Measurements from ENCODE around the gene CLCN3. TPM values are rescaled to one million over a fixed set of nuclear protein-coding genes. Genes with fewer than 3 reads are reported as not detected.
A peak's percentile ranks its signal among the peaks of the same experiment; 100 is the strongest.
"Not testable (repeated sequence)": the region's sequence is repeated elsewhere in the genome, so short reads cannot be mapped to it uniquely, and the experiment has no call there.

Gene CLCN3
- total and polyA plus RNA-seq, 4 experiments from 2014 or later = 6.2 to 37.7 (median 25.7) TPM

DNA sequence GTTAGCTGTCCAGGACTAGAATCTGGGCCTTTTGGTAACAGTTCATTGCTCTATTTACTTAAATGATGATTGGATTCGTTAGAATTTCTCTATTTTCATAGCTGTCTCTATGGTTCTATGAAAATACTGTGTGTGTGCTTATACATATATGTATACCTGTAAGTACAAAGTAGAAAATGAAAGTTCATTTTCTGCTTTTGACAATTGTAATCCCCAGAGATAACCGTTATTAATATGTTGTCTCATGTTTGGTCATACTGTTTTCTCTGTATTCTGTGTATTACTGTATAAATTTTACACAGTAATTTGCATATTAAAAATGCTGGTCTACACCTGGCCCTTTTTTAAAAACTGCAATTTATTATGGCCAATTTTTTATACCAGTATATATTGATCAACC lies 55.4 kb downstream of the CLCN3 start:
- intact Hi-C loops (cut with micrococcal nuclease) = no loop called here
- Mint-ChIP-seq H3K27me3 (no peaks in the 10 kb centered on the region), H3K4me1 (peaks cover 0 to 12% (median 4%) of the 10 kb centered on the region in 4 donors), H3K9me3 (no peaks in the 10 kb centered on the region), H3K36me3 (peaks cover 13 to 25% of the 10 kb centered on the region in 2 donors), H3K27ac (peak overlapping the region in 2 of 7 donors; percentile 24 to 64), H3K4me3 (no peak overlapping the region)
- Histone ChIP-seq H3K36me3 (ENCODE audit: insufficient read depth, low read length) (no peaks in the 10 kb centered on the region), H3K4me1 (ENCODE audit: insufficient read depth, low read length) (no peaks in the 10 kb centered on the region), H3K4me3 (ENCODE audit: low read length in 2 of 2) (no peak overlapping the region), H3K27ac (ENCODE audit: low read depth, low read length) (no peak overlapping the region), H3K27me3 (ENCODE audit: insufficient read depth, low read length) (no peaks in the 10 kb centered on the region), H3K9me3 (ENCODE audit: control insufficient read depth in 1 of 2, low read length in 2 of 2) (no peaks in the 10 kb centered on the region)
- CTCF ChIA-PET (ENCODE audit: partially characterized antibody) = no interaction called here
- no peak for DNase-seq
- POLR2A ChIA-PET (ENCODE audit: partially characterized antibody) = interaction anchor here (0.6 kb wide), 1 partner anchor 51 kb away, joined by 3 read pairs; no protein-coding TSS in a partner anchor

DNA sequence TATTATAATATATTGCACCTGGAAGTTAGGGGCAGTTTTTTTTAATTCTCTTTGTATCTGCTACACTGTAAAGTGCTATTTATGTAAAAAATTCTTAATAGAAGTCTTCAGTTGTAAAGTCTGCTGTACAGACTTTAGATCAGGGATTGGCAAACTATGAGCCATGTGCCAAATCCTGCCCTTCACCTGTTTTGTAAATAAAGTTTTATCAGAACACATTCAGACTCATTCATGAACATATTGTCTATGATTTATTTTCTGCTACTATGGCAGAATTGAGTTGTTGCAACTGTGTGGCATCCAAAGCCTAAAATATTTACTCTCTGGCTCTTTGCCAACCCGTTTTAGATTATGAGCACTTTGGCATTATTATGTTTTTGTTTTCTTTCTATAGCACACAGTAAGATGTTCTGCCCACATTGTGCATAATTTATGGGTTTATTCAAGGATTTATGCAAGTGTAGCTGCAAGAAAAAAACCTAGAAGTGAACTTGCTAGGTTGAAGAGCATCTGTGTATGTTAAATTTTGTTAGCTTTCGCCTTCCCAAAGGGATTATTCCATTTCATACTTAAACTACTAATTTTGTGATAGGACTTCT lies 56.9 kb downstream of the CLCN3 start:
- Mint-ChIP-seq H3K36me3 (peaks cover 14 to 18% of the 10 kb centered on the region in 2 donors), H3K27me3 (no peaks in the 10 kb centered on the region), H3K4me3 (no peak overlapping the region), H3K27ac (peak overlapping the region in 2 of 7 donors; percentile 25 to 58), H3K9me3 (no peaks in the 10 kb centered on the region), H3K4me1 (peaks cover 0 to 10% (median 4%) of the 10 kb centered on the region in 4 donors)
- no peaks in the 10 kb centered on the region for H3K27me3 ChIP-seq (ENCODE audit: insufficient read depth, low read length)
- no peak overlapping the region for H3K27ac ChIP-seq (ENCODE audit: low read depth, low read length)
- DNase-seq = no peak
- H3K4me3 ChIP-seq (ENCODE audit: low read length in 2 of 2) = no peak overlapping the region
- intact Hi-C loops (cut with micrococcal nuclease) = no loop called here
- no peaks in the 10 kb centered on the region for H3K9me3 ChIP-seq (ENCODE audit: control insufficient read depth in 1 of 2, low read length in 2 of 2)
- ChIA-PET POLR2A (ENCODE audit: partially characterized antibody) (no interaction called here), CTCF (ENCODE audit: partially characterized antibody) (no interaction called here)
- H3K4me1 ChIP-seq (ENCODE audit: insufficient read depth, low read length) = no peaks in the 10 kb centered on the region
- no peaks in the 10 kb centered on the region for H3K36me3 ChIP-seq (ENCODE audit: insufficient read depth, low read length)

DNA sequence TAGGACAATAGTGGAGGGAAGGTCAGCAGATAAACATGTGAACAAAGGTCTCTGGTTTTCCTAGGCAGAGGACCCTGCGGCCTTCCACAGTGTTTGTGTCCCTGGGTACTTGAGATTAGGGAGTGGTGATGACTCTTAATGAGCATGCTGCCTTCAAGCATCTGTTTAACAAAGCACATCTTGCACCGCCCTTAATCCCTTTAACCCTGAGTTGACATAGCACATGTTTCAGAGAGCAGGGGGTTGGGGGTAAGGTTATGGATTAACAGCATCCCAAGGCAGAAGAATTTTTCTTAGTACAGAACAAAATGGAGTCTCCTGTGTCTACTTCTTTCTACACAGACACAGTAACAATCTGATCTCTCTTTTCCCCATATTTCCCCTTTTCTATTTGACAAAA lies 58.1 kb downstream of the CLCN3 start:
- CTCF ChIA-PET (ENCODE audit: partially characterized antibody); H3K4me3 ChIP-seq (ENCODE audit: low read length in 2 of 2); H3K27ac Mint-ChIP-seq; H3K4me1 Mint-ChIP-seq; H3K9me3 ChIP-seq (ENCODE audit: control insufficient read depth in 1 of 2, low read length in 2 of 2); H3K27me3 ChIP-seq (ENCODE audit: insufficient read depth, low read length); H3K4me1 ChIP-seq (ENCODE audit: insufficient read depth, low read length); intact Hi-C loops (cut with micrococcal nuclease); H3K4me3 Mint-ChIP-seq; POLR2A ChIA-PET (ENCODE audit: partially characterized antibody); H3K27ac ChIP-seq (ENCODE audit: low read depth, low read length); DNase-seq; H3K27me3 Mint-ChIP-seq; H3K9me3 Mint-ChIP-seq; H3K36me3 ChIP-seq (ENCODE audit: insufficient read depth, low read length): not testable (repeated sequence)
- H3K36me3 Mint-ChIP-seq = peaks cover 18% of the 10 kb centered on the region in 2 donors

DNA sequence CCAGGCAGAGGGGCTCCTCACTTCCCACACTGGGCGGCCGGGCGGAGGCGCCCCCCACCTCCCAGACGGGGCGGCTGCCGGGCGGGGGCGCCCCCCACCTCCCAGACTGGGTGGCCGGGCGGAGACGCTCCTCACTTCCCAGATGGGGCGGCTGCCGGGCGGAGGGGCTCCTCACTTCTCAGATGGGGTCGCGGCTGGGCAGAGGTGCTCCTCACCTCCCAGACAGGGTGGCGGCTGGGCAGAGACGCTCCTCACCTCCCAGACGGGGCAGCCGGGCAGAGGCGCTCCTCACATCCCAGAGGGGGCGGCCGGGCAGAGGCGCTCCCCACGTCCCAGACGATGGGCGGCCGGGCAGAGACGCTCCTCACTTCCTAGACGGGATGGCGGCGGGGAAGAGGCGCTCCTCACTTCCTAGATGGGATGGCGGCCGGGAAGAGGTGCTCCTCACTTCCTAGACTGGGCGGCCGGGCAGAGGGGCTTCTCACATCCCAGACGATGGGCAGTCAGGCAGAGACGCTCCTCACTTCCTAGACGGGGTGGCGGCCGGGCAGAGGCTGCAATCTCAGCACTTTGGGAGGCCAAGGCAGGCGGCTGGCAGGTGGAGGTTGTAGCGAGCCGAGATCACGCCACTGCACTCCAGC lies 58.7 kb downstream of the CLCN3 start:
- H3K4me3 ChIP-seq (ENCODE audit: low read length in 2 of 2); H3K27me3 ChIP-seq (ENCODE audit: insufficient read depth, low read length); DNase-seq; H3K27ac Mint-ChIP-seq; H3K9me3 Mint-ChIP-seq; H3K4me1 Mint-ChIP-seq; H3K4me1 ChIP-seq (ENCODE audit: insufficient read depth, low read length); H3K9me3 ChIP-seq (ENCODE audit: control insufficient read depth in 1 of 2, low read length in 2 of 2); H3K27ac ChIP-seq (ENCODE audit: low read depth, low read length); H3K27me3 Mint-ChIP-seq; POLR2A ChIA-PET (ENCODE audit: partially characterized antibody); CTCF ChIA-PET (ENCODE audit: partially characterized antibody); H3K36me3 ChIP-seq (ENCODE audit: insufficient read depth, low read length); intact Hi-C loops (cut with micrococcal nuclease); H3K4me3 Mint-ChIP-seq: not testable (repeated sequence)
- peaks cover 21% of the 10 kb centered on the region in 2 donors for H3K36me3 Mint-ChIP-seq

DNA sequence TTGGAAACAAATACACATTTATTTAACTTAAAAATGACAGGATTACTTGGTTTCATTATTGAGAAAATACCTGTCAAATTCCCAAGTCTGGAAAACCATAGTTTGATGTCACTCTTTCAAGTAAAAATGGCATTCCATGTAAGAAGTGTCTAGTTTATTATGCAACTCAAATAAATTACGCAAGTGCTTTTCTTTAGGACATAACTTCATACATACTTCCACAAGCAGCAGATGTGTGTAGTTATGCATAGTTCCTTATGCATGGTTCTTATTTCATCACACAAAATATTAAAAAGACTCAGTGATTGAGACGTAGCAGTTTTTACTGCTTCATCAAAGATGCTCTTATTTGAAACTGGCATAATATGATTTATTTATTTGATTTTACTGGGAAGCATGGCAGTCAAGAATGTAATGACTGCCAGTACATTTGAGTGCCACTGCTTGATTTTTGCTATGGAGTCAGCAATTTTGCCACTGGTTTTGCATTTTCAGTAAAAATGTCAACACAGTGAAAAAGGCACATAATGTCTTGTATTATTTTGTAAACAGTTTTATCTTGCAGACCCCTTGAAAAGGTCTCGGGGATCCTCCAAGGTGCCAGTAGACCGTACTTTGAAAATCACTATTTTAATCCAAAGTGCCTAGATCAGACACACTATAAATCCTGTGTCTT lies 62.1 kb downstream of the CLCN3 start:
- Mint-ChIP-seq H3K4me1 (peaks cover 0 to 5% (median 2%) of the 10 kb centered on the region in 4 donors), H3K27ac (no peak overlapping the region), H3K4me3 (no peak overlapping the region), H3K36me3 (peaks cover 26 to 45% of the 10 kb centered on the region in 2 donors), H3K9me3 (no peaks in the 10 kb centered on the region), H3K27me3 (no peaks in the 10 kb centered on the region)
- no peaks in the 10 kb centered on the region for H3K9me3 ChIP-seq (ENCODE audit: control insufficient read depth in 1 of 2, low read length in 2 of 2)
- H3K4me1 ChIP-seq (ENCODE audit: insufficient read depth, low read length) = no peaks in the 10 kb centered on the region
- H3K27me3 ChIP-seq (ENCODE audit: insufficient read depth, low read length) = no peaks in the 10 kb centered on the region
- no peak overlapping the region for H3K4me3 ChIP-seq (ENCODE audit: low read length in 2 of 2)
- H3K36me3 ChIP-seq (ENCODE audit: insufficient read depth, low read length) = peaks cover 5% of the 10 kb centered on the region
- CTCF ChIA-PET (ENCODE audit: partially characterized antibody) = interaction anchor here (1.3 kb wide), 1 partner anchor 10 kb away, joined by 3 read pairs; no protein-coding TSS in a partner anchor
- POLR2A ChIA-PET (ENCODE audit: partially characterized antibody) = no interaction called here
- DNase-seq = no peak
- intact Hi-C loops (cut with micrococcal nuclease) = no loop called here
- no peak overlapping the region for H3K27ac ChIP-seq (ENCODE audit: low read depth, low read length)

DNA sequence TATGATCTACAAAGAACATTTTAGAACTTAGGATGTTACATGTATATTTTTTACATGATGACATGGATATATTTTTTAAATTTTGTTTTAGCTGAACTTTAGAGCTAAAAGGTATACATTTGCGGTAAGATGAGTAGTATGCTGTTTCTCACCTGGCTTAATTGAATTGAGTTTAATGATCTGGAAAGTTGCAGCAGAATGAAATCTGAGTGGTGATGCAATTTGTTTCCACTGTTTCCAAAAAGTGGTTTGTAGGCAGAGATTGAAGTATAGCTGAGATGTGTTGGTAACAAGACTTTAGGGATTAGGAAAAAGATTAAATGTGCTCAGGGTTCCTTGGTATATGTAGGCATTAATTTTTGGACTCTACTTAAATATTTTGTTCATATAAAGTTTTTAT lies 69.3 kb downstream of the CLCN3 start:
- peaks cover 34 to 49% of the 10 kb centered on the region in 2 donors for H3K36me3 Mint-ChIP-seq
- DNase-seq = no peak
- no peaks in the 10 kb centered on the region for H3K27me3 Mint-ChIP-seq
- H3K27me3 ChIP-seq (ENCODE audit: insufficient read depth, low read length) = no peaks in the 10 kb centered on the region
- H3K4me3 Mint-ChIP-seq = no peak overlapping the region
- H3K9me3 ChIP-seq (ENCODE audit: control insufficient read depth in 1 of 2, low read length in 2 of 2) = no peaks in the 10 kb centered on the region
- no peaks in the 10 kb centered on the region for H3K4me1 ChIP-seq (ENCODE audit: insufficient read depth, low read length)
- H3K4me1 Mint-ChIP-seq = peaks cover 5 to 9% (median 7%) of the 10 kb centered on the region in 4 donors
- H3K9me3 Mint-ChIP-seq = no peaks in the 10 kb centered on the region
- no peak overlapping the region for H3K27ac Mint-ChIP-seq
- CTCF ChIA-PET (ENCODE audit: partially characterized antibody) = interaction anchor here (1.5 kb wide), 1 partner anchor 77 kb away, joined by 4 read pairs; the partner anchor contains the start of gene NEK1
- no peak overlapping the region for H3K27ac ChIP-seq (ENCODE audit: low read depth, low read length)
- H3K36me3 ChIP-seq (ENCODE audit: insufficient read depth, low read length) = peaks cover 6% of the 10 kb centered on the region
- POLR2A ChIA-PET (ENCODE audit: partially characterized antibody) = no interaction called here
- no peak overlapping the region for H3K4me3 ChIP-seq (ENCODE audit: low read length in 2 of 2)
- intact Hi-C loops (cut with micrococcal nuclease) = no loop called here

DNA sequence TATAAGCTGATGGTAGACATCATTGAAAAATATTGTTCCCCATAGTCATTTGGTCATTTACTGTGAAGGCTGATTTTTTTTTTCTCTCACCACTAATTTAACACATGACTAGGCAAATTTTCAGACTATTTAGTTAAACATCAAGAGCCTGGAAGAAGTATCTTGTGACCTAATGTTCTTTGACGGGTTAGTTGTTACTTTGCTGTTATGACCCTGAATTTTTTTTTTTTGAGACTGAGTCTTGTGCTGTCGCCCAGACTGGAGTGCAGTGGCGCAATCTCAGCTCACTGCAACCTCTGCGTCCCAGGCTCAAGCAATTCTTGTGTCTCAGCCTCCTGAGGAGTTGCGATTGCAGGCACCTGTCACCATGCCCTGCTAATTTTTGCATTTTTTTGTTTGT lies 70.4 kb downstream of the CLCN3 start:
- Histone ChIP-seq H3K27me3 (ENCODE audit: insufficient read depth, low read length) (no peaks in the 10 kb centered on the region), H3K9me3 (ENCODE audit: control insufficient read depth in 1 of 2, low read length in 2 of 2) (no peaks in the 10 kb centered on the region), H3K4me1 (ENCODE audit: insufficient read depth, low read length) (no peaks in the 10 kb centered on the region), H3K36me3 (ENCODE audit: insufficient read depth, low read length) (peaks cover 6% of the 10 kb centered on the region), H3K27ac (ENCODE audit: low read depth, low read length) (no peak overlapping the region), H3K4me3 (ENCODE audit: low read length in 2 of 2) (no peak overlapping the region)
- no peaks in the 10 kb centered on the region for H3K27me3 Mint-ChIP-seq
- ChIA-PET CTCF (ENCODE audit: partially characterized antibody) (no interaction called here), POLR2A (ENCODE audit: partially characterized antibody) (interaction anchor here (0.6 kb wide), 1 partner anchor 681 kb away, joined by 3 read pairs; the partner anchor contains the start of gene CBR4)
- H3K9me3 Mint-ChIP-seq = no peaks in the 10 kb centered on the region
- no peak for DNase-seq
- H3K27ac Mint-ChIP-seq = no peak overlapping the region
- H3K36me3 Mint-ChIP-seq = peaks cover 34 to 50% of the 10 kb centered on the region in 2 donors
- peaks cover 5 to 9% (median 7%) of the 10 kb centered on the region in 4 donors for H3K4me1 Mint-ChIP-seq
- intact Hi-C loops (cut with micrococcal nuclease) = no loop called here
- no peak overlapping the region for H3K4me3 Mint-ChIP-seq
